K562 (cell line): ENCODE data around the gene GCK. TPM values are rescaled to one million over a fixed set of nuclear protein-coding genes. Genes with fewer than 3 reads are reported as not detected.

Experiments
- ATAC-seq: fragments of 200-7000 bp; cut with Tn5 transposase; 3 replicates; pipeline ENCODE4 v1.9.1; 2020; ENCODE audit warnings: moderate library complexity
- BruUV-seq: library from RNA; stranded (reverse); fragments of 400-500 nt; replicated peaks from 2 replicates; lab custom pipeline; 2021; lab: Mats Ljungman, UMichigan
- CTCF ChIA-PET: fragments of 300-600 bp; formaldehyde crosslinking; extraction: SDS; loops from one replicate; lab custom pipeline; 2021; ENCODE audit warnings: low intra/inter-chr PET ratio; lab: Yijun Ruan, JAX
- POLR2A ChIA-PET: fragments of 300-600, 350-650 bp; sonication (Branson Sonifier 250); formaldehyde crosslinking; extraction: SDS; loops from one replicate; lab custom pipeline; 2021; ENCODE audit warnings: antibody characterized with exemption, inconsistent platforms; lab: Yijun Ruan, JAX
- DNase-seq, 4 experiments: peaks; one replicate each; pipeline versions ENCODE4 v3.0.0 to v3.0.0-alpha.2; 2011 to 2018; ENCODE audit warnings: low spot score in 3 of 4, mixed read lengths in 3 of 4; ENCODE audit errors: extremely low read depth in 1 of 4
- FAIRE-seq: peaks from 2 replicates; lab custom pipeline; 2011; peaks lifted over from hg19 to GRCh38; lab: Jason Lieb, UNC
- H2AFZ ChIP-seq: 2 replicates; pipeline ENCODE4 v1.6.0; 2011; ENCODE audit warnings: low read depth, low read length, control low read depth, inconsistent platforms
- H3K27ac ChIP-seq: fragments of 200-600 bp; 3 replicates; pipeline ENCODE4 v1.8.0; 2011; ENCODE audit warnings: low read depth, mild to moderate bottlenecking, control low read depth, inconsistent platforms, low read length, moderate library complexity, mixed read lengths; ENCODE audit errors: extremely low read depth
- H3K27me3 ChIP-seq, 2 experiments: fragments of 300-600 bp in 1 of 2; 2 replicates in 1 of 2; 3 replicates in 1 of 2; pipeline versions ENCODE4 v1.6.0 to v1.8.0; 2011; ENCODE audit warnings: inconsistent platforms in 2 of 2, low read length in 2 of 2, mild to moderate bottlenecking in 1 of 2, mixed read lengths in 1 of 2, moderate library complexity in 1 of 2; ENCODE audit not compliant: control insufficient read depth in 2 of 2, insufficient read depth in 2 of 2
- H3K36me3 ChIP-seq: fragments of 300-600 bp; 3 replicates; pipeline ENCODE4 v1.8.0; 2011; ENCODE audit warnings: mild to moderate bottlenecking, low read length, inconsistent platforms; ENCODE audit not compliant: control insufficient read depth, insufficient read depth
- H3K4me1 ChIP-seq, 2 experiments: fragments of 200-600 bp in 1 of 2; replicated peaks in 1 of 2; 2 replicates in 1 of 2; 3 replicates in 1 of 2; pipeline versions ENCODE4 v1.5.1 to v1.8.0; 2011; ENCODE audit warnings: inconsistent platforms in 2 of 2, low read length in 2 of 2, mild to moderate bottlenecking in 1 of 2, mixed read lengths in 1 of 2, moderate library complexity in 1 of 2; ENCODE audit not compliant: control insufficient read depth in 2 of 2, insufficient read depth in 2 of 2
- H3K4me2 ChIP-seq: 2 replicates; pipeline ENCODE4 v1.6.1; 2011; ENCODE audit warnings: low read length, control low read depth, inconsistent platforms, mixed read lengths; ENCODE audit not compliant: insufficient read depth
- H3K4me3 ChIP-seq: fragments of 200-600 bp; sonication (generic), shearing (Covaris generic); 2 replicates; pipeline ENCODE4 v1.5.1; 2016; ENCODE audit warnings: control low read depth, inconsistent platforms
- H3K79me2 ChIP-seq: fragments of 200-600 bp; 3 replicates; pipeline ENCODE4 v1.8.0; 2011; ENCODE audit warnings: low read length, inconsistent platforms; ENCODE audit not compliant: control insufficient read depth, insufficient read depth
- H3K9ac ChIP-seq, 2 experiments: 2 replicates each; pipeline versions ENCODE4 v1.6.0 to v1.6.1; 2011; ENCODE audit warnings: low read depth in 2 of 2, low read length in 2 of 2, control low read depth in 1 of 2, inconsistent platforms in 1 of 2, mild to moderate bottlenecking in 1 of 2, mixed read lengths in 1 of 2; ENCODE audit not compliant: insufficient read depth in 1 of 2
- H3K9me1 ChIP-seq: one replicate; pipeline ENCODE4 v1.6.0; 2011; ENCODE audit warnings: inconsistent platforms, mild to moderate bottlenecking, low read length, moderate library complexity; ENCODE audit not compliant: control insufficient read depth, insufficient read depth
- H3K9me3 ChIP-seq: replicated peaks from 2 replicates; pipeline ENCODE4 v1.5.1; 2011; ENCODE audit warnings: low read depth, low read length, inconsistent platforms; ENCODE audit not compliant: control insufficient read depth, insufficient read depth
- H4K20me1 ChIP-seq: replicated peaks from 2 replicates; pipeline ENCODE4 v1.6.1; 2011; ENCODE audit warnings: low read length, inconsistent platforms, mixed read lengths; ENCODE audit not compliant: control insufficient read depth, insufficient read depth
- ARID1B ChIP-seq: fragments of 450-650 bp; IDR thresholded peaks from 2 replicates; pipeline ENCODE4 v1.6.1; 2016; ENCODE audit warnings: antibody characterized with exemption, mild to moderate bottlenecking, inconsistent platforms
- BMI1 ChIP-seq: fragments of 150-350 bp; IDR thresholded peaks from 2 replicates; pipeline ENCODE4 v1.6.1; 2014; ENCODE audit warnings: low read length
- FOXJ2 ChIP-seq: fragments of 200-800 bp; sonication (Bioruptor generic); IDR thresholded peaks from 2 replicates; pipeline ENCODE4 v1.6.1; 2016; ENCODE audit warnings: missing genetic modification characterization, missing compliant biosample characterization
- FOXK2 ChIP-seq, 2 experiments: fragments of 450-650 bp; IDR thresholded peaks in 1 of 2; conservative IDR thresholded peaks in 1 of 2; 2 replicates each; pipeline ENCODE4 v1.6.1; 2016; ENCODE audit warnings: low read depth in 2 of 2, mild to moderate bottlenecking in 1 of 2
- PHB2 ChIP-seq: fragments of 450-650 bp; IDR thresholded peaks from 2 replicates; pipeline ENCODE4 v1.6.1; 2017; ENCODE audit warnings: low read depth
- POLR3G ChIP-seq: IDR thresholded peaks from 2 replicates; pipeline ENCODE4 v1.6.1; 2011; ENCODE audit not compliant: insufficient read length, insufficient replicate concordance; ENCODE audit errors: extremely low read depth
- RAD21 ChIP-seq, 2 experiments: fragments of 250-450 bp in 1 of 2; fragments of 450-650 bp in 1 of 2; sonication (Bioruptor Pico) in 1 of 2; formaldehyde crosslinking in 1 of 2; IDR thresholded peaks in 1 of 2; conservative IDR thresholded peaks in 1 of 2; 2 replicates each; pipeline versions ENCODE4 v1.4.0 to v1.8.0; 2020 to 2022; ENCODE audit warnings: mild to moderate bottlenecking in 2 of 2, moderate library complexity in 1 of 2
- XRCC5 ChIP-seq: fragments of 200-400 bp; formaldehyde crosslinking; IDR thresholded peaks from 2 replicates; pipeline ENCODE4 v1.6.1; 2017; ENCODE audit warnings: low read depth, mild to moderate bottlenecking, low read length
- ZNF324 ChIP-seq: fragments of 250-450 bp; sonication (Bioruptor Pico); IDR thresholded peaks from 2 replicates; pipeline ENCODE4 v1.4.0; 2020; ENCODE audit warnings: mild to moderate bottlenecking
- ZNF561 ChIP-seq: fragments of 450-650 bp; formaldehyde crosslinking; conservative IDR thresholded peaks from 2 replicates; pipeline ENCODE4 v1.4.0; 2020; ENCODE audit warnings: mild to moderate bottlenecking, moderate library complexity
- ZNF707 ChIP-seq: fragments of 250-450 bp; sonication (Bioruptor Pico); conservative IDR thresholded peaks from 2 replicates; pipeline ENCODE4 v1.8.0; 2022; ENCODE audit warnings: inconsistent platforms, mild to moderate bottlenecking, moderate library complexity
- WGBS: fragments of 100-300 bp; shearing (Covaris generic); methylation state at CpG from one replicate; pipeline ENCODE4 v1.1.6; 2016; ENCODE audit warnings: low coverage, mixed read lengths; ENCODE audit not compliant: insufficient coverage; ENCODE audit errors: missing lambda C conversion rate; 5-methylcytosine and 5-hydroxymethylcytosine counted together
- in situ Hi-C: fragments of 300-500 bp; cut with MboI; formaldehyde crosslinking; loops from 4 replicates; pipeline ENCODE4 v1.15.0; 2018; ENCODE audit warnings: inconsistent platforms, mixed read lengths
- intact Hi-C: fragments of 100-400 bp; cut with micrococcal nuclease; formaldehyde crosslinking; loops from 2 replicates; pipeline ENCODE4 v1.14.2; 2022
- polyA plus RNA-seq, 8 experiments: library from polyadenylated mRNA; depleted of rRNA in 4 of 8; stranded (reverse) in 5 of 8; unstranded in 3 of 8; fragments of >200 nt; fragmentation: Nextera tagmentation in 2 of 8; fragmentation: Illumina TruSeq in 1 of 8; extraction: Ambion mirVana in 2 of 8; extraction: Trizol in 1 of 8; gene quantifications; 2 replicates each; pipeline versions ENCODE4 v1.2.1 to v1.2.3, GENCODE V29; 2011 to 2014; ENCODE audit warnings: inconsistent platforms in 1 of 8, missing spikeins in 1 of 8
- total RNA-seq, 7 experiments: library from RNA; depleted of rRNA in 6 of 7; stranded (reverse); fragments of >200 nt in 6 of 7; fragmentation: Illumina TruSeq in 2 of 7; extraction: Trizol in 2 of 7; gene quantifications; 2 replicates each; pipeline versions ENCODE4 v1.2.1 to v1.2.3, GENCODE V29; 2011 to 2021; ENCODE audit warnings: low replicate concordance in 1 of 7
- TF ChIP-seq, protein P1 (sequence below): sonication (generic); formaldehyde crosslinking; IDR thresholded peaks from 2 replicates; pipeline ENCODE4 v1.8.0; 2022; ENCODE audit warnings: mild to moderate bottlenecking, missing genetic modification reagents
- TF ChIP-seq, protein P2 (sequence below): sonication (generic); formaldehyde crosslinking; IDR thresholded peaks from 2 replicates; pipeline ENCODE4 v1.5.0; 2020; ENCODE audit warnings: missing genetic modification reagents
- TF ChIP-seq, protein P3 (sequence below): fragments of 450-650 bp; IDR thresholded peaks from one replicate; pipeline ENCODE4 v1.6.1; 2018; ENCODE audit warnings: mild to moderate bottlenecking, moderate library complexity; ENCODE audit not compliant: partially characterized antibody

GCK gene
- total and polyA plus RNA-seq, 9 of the 15 experiments (the other 6 are each of a cell fraction or from before 2014, with no cell fraction given) = 0.11 to 0.55 (median 0.16) TPM; not detected in 3

DNA sequence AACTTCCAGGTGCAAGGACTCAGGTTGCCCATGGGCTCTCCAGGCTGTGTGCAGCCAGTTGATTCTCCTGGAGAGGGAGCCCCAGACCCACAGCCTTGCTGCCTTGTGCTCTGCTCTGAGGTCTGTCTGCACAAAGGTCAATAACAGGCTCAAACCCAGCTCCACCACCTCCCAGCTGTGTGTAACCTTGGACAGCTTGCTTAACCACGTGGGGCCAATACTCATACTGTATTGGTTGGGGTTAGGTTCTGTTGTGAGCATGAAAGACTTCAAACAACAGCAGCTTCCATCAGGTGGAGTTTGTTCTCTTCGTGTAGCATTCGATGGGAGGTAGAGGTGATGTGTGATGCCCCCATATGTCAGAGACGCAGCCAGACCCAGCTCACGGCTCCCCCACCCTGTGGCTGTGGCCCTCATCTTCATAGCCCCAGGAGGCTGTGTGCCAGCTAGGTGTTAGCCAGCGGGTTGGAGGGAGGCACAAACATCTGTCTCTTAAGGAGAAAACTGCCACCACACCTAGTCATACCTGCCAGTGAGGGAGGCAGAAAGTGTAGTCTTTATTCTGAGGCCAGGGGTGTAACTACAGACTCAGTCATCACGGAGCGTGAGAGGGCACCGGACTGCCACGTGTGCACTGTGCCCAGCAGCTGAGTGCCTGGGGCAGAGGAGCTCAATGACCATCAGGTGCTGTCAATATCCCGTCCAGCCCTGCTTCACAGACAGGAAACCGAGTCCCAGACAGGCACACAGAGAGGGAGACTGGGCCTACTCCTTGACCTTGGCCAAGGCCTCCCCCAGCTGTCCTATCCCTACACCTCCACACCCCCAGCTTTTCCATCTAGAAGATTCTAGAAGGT lies 57.8 kb downstream of the GCK start:
- Histone ChIP-seq H3K4me3 (no peak overlapping the region), H3K4me1 (0 out of 5 replicates have a peak, but pooled peaks cover 0 to 4% of the 10 kb centered on the region in 2 experiments), H2AFZ (0 out of 2 replicates have a peak overlapping the region, but pooled peaks have one; percentile 10), H4K20me1 (no peaks in the 10 kb centered on the region), H3K27ac (no peak overlapping the region), H3K27me3 (no peaks in the 10 kb centered on the region), H3K4me2 (no peak overlapping the region), H3K9me3 (no peaks in the 10 kb centered on the region), H3K36me3 (no peaks in the 10 kb centered on the region), H3K9ac (peak overlapping the region in 1 of 2 experiments; percentile 63; a peak in 2 of 4 replicates), H3K9me1 (no peaks in the 10 kb centered on the region), H3K79me2 (no peaks in the 10 kb centered on the region)
- peak; percentile 87 for FAIRE-seq
- BruUV-seq = no TSS peak
- POLR2A ChIA-PET = interaction anchor here (0.9 to 1.3 kb wide), 3 partner anchors 9 to 32 kb away, joined by 3 to 5 read pairs (median 5); no protein-coding TSS in a partner anchor
- intact Hi-C loops = loop anchor here (1.0 kb wide), 1 partner anchor 65 kb away; no protein-coding TSS in a partner anchor
- DNase-seq = peak in 3 of 4 experiments; percentile 37 to 61 (median 49)
- ATAC-seq = peak; percentile 95
- in situ Hi-C loops = no loop called here
- WGBS = 46% methylated on average over 12 of the region's 12 CpGs
- CTCF ChIA-PET = interaction anchor here (1.3 kb wide), 1 partner anchor 64 kb away, joined by 4 read pairs; no protein-coding TSS in a partner anchor
- TF ChIP-seq FOXJ2 (no peak), RAD21 (CRISPR knock-in tag; conservative IDR thresholded peaks at IDR 0.05 in 1 of 2, IDR thresholded peaks at IDR 0.05 in 1 of 2) (peak; percentile 52 to 77), POLR3G (no peak), ZNF324 (CRISPR knock-in tag) (no peak), FOXK2 (conservative IDR thresholded peaks at IDR 0.05 in 1 of 2, IDR thresholded peaks at IDR 0.05 in 1 of 2; ENCODE audit: low read depth in 2 of 2) (0 out of 4 replicates have a peak, but pooled peaks of 1 of the 2 experiments have one; percentile 16), XRCC5 (no peak), ZNF707 (no peak), PHB2 (no peak), BMI1 (no peak), ZNF561 (CRISPR knock-in tag) (no peak), ARID1B (no peak)
- TF ChIP-seq, protein P1, sequence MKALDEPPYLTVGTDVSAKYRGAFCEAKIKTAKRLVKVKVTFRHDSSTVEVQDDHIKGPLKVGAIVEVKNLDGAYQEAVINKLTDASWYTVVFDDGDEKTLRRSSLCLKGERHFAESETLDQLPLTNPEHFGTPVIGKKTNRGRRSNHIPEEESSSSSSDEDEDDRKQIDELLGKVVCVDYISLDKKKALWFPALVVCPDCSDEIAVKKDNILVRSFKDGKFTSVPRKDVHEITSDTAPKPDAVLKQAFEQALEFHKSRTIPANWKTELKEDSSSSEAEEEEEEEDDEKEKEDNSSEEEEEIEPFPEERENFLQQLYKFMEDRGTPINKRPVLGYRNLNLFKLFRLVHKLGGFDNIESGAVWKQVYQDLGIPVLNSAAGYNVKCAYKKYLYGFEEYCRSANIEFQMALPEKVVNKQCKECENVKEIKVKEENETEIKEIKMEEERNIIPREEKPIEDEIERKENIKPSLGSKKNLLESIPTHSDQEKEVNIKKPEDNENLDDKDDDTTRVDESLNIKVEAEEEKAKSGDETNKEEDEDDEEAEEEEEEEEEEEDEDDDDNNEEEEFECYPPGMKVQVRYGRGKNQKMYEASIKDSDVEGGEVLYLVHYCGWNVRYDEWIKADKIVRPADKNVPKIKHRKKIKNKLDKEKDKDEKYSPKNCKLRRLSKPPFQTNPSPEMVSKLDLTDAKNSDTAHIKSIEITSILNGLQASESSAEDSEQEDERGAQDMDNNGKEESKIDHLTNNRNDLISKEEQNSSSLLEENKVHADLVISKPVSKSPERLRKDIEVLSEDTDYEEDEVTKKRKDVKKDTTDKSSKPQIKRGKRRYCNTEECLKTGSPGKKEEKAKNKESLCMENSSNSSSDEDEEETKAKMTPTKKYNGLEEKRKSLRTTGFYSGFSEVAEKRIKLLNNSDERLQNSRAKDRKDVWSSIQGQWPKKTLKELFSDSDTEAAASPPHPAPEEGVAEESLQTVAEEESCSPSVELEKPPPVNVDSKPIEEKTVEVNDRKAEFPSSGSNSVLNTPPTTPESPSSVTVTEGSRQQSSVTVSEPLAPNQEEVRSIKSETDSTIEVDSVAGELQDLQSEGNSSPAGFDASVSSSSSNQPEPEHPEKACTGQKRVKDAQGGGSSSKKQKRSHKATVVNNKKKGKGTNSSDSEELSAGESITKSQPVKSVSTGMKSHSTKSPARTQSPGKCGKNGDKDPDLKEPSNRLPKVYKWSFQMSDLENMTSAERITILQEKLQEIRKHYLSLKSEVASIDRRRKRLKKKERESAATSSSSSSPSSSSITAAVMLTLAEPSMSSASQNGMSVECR (CRISPR knock-in tag) = no peak
- TF ChIP-seq, protein P2, sequence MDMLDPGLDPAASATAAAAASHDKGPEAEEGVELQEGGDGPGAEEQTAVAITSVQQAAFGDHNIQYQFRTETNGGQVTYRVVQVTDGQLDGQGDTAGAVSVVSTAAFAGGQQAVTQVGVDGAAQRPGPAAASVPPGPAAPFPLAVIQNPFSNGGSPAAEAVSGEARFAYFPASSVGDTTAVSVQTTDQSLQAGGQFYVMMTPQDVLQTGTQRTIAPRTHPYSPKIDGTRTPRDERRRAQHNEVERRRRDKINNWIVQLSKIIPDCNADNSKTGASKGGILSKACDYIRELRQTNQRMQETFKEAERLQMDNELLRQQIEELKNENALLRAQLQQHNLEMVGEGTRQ (CRISPR knock-in tag) = peak; percentile 70
- TF ChIP-seq, protein P3, sequence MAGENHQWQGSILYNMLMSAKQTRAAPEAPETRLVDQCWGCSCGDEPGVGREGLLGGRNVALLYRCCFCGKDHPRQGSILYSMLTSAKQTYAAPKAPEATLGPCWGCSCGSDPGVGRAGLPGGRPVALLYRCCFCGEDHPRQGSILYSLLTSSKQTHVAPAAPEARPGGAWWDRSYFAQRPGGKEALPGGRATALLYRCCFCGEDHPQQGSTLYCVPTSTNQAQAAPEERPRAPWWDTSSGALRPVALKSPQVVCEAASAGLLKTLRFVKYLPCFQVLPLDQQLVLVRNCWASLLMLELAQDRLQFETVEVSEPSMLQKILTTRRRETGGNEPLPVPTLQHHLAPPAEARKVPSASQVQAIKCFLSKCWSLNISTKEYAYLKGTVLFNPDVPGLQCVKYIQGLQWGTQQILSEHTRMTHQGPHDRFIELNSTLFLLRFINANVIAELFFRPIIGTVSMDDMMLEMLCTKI = no peak
